Mammary epithelial cell (primary cell): ENCODE data around the gene SENP7.

Source experiments
- EZH2 ChIP-seq: IDR thresholded peaks from 2 replicates; pipeline ENCODE4 v1.6.1; 2012; ENCODE audit warnings: low read length, inconsistent platforms, borderline replicate concordance
- TF ChIP-seq, protein P1 (sequence below), 2 donors: IDR thresholded peaks in 1 of 2; conservative IDR thresholded peaks in 1 of 2; 2 replicates each; pipeline ENCODE4 v1.5.1; 2011 to 2012; ENCODE audit warnings: inconsistent platforms in 2 of 2, low read length in 2 of 2, mild to moderate bottlenecking in 2 of 2, control low read depth in 1 of 2, low read depth in 1 of 2; ENCODE audit not compliant: insufficient read depth in 1 of 2; ENCODE audit errors: extremely low read depth in 1 of 2

DNA sequence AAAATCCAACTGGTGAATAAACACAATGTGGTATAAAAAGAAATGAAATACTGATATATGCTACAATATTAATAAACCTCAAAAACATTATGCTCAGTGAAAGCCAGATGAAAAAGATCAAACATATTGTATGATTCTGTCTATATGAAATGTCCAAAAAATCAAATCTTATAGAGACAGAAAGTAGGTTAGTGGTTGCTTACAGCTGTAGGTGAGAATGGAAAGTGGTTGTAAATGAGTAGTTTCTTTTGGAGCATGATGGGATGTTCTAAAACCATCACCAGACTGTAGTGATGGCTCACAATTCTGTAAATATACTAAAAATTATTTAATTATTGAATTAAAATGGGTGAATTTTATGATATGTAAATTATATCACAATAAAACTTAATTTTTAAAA, 58.4 kb downstream of the SENP7 start:
- TF ChIP-seq, protein P1, sequence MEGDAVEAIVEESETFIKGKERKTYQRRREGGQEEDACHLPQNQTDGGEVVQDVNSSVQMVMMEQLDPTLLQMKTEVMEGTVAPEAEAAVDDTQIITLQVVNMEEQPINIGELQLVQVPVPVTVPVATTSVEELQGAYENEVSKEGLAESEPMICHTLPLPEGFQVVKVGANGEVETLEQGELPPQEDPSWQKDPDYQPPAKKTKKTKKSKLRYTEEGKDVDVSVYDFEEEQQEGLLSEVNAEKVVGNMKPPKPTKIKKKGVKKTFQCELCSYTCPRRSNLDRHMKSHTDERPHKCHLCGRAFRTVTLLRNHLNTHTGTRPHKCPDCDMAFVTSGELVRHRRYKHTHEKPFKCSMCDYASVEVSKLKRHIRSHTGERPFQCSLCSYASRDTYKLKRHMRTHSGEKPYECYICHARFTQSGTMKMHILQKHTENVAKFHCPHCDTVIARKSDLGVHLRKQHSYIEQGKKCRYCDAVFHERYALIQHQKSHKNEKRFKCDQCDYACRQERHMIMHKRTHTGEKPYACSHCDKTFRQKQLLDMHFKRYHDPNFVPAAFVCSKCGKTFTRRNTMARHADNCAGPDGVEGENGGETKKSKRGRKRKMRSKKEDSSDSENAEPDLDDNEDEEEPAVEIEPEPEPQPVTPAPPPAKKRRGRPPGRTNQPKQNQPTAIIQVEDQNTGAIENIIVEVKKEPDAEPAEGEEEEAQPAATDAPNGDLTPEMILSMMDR (conservative IDR thresholded peaks at IDR 0.05 in 1 of 2, IDR thresholded peaks at IDR 0.05 in 1 of 2; ENCODE audit: extremely low read depth in 1 of 2, insufficient read depth in 1 of 2, low read depth in 1 of 2, low read length in 2 of 2) = no peak
- TF ChIP-seq EZH2 = no peak
